ENCODE measurements around the gene NFE2. TPM values are rescaled to one million over a fixed set of nuclear protein-coding genes. Genes with fewer than 3 reads are reported as not detected.

The NFE2 gene
- under 1 TPM; 0.26 to 0.40 (median 0.27) TPM for total RNA-seq

DNA sequence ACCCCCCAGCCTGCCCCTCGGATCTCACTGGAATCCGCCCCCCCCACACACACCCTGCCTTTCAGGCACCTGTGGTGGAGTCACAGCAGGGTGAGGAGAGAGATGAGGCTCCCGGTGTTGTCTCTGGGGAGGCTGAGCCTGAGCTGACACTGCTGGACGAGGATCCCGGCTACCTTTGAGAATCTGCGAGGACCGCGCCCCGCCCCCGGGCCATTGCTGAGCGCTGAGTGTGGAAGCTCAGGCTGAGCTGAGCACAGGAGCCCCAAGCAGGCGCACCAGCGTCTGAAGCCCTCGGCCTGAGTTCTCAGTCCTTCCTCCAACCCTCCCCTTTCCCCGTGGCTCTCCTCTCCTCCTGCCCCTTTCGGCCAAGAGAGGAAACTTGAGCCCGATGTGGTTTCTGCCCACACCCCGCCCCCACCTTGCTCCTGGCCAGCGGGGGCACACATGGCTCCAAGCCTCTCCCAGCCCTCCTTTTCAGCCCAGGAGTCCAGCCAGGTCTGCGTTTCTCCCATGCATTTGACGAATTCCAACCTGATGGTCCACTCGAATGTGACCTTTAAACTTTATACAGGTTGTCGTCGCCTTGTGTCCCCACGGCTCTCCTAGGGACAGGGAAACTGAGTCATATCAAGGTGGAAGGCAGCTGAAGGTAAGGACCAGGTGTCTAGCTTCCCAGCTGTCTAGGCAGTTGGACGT is at the start of gene NFE2:
Gene NFE2 (minus strand): TSS at position 284 of the 696 bp plus-strand sequence. CDS start 5,767 bp downstream, outside the sequence.
- DNase-seq (no peak), ATAC-seq (peak; percentile 67 to 73)
- Mint-ChIP-seq H3K27me3 (ENCODE audit: low read depth) (peaks cover 58% of the 10 kb centered on the region), H3K36me3 (ENCODE audit: insufficient read depth) (no peaks in the 10 kb centered on the region), H3K4me3 (peak within 1 kb of the TSS; percentile 26), H3K4me1 (ENCODE audit: low read depth) (peaks cover 19% of the 10 kb centered on the region), H3K9me3 (no peaks in the 10 kb centered on the region)

DNA sequence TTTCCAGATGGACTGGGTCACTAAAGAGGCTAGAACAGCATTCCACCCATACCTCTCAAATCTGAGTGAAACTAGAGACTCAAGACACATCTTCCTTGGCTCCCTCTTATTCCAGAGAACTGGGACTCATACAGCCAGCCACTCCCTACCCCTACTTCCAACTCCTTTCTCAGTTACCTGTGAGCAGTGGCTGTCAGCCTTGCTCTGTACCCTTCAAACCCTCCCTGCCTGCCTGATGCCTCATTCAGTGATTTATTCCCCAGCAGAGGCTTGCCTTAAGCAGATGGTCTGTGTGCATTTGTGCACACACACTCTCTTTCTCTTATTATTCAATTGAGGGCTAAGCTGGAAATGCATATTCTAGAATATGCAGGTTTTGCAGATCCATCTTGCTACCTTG is 48.9 kb upstream of the NFE2 start:
- Mint-ChIP-seq H3K4me3 (no peak overlapping the region), H3K27me3 (ENCODE audit: low read depth) (no peaks in the 10 kb centered on the region), H3K36me3 (ENCODE audit: insufficient read depth) (peaks cover 54% of the 10 kb centered on the region), H3K9me3 (no peaks in the 10 kb centered on the region), H3K4me1 (ENCODE audit: low read depth) (peaks cover 18% of the 10 kb centered on the region)
- ATAC-seq (no peak), DNase-seq (no peak)

DNA sequence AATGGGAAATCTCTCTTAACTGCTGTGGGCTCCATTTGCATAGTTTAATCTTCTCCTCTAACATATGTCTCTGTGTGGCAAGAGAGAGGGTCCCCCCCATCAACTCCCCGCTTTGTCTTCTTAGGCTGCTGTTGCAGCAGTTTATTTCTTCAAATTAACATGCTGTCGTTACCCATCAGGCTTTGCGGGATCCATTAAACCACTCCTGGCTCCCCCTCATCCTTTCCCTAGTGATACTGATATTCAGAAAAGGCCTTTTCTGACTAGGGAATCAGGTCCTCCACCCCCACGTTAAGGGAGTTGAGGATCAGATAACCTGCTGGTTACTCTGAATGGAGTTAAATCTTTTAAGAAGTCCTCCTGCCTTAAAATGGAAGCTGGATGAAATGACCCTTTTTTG is 48.2 kb upstream of the NFE2 start:
- H3K4me3 Mint-ChIP-seq: no peak overlapping the region
- no peak for ATAC-seq
- H3K27me3 Mint-ChIP-seq (ENCODE audit: low read depth): no peaks in the 10 kb centered on the region
- peaks cover 18% of the 10 kb centered on the region for H3K4me1 Mint-ChIP-seq (ENCODE audit: low read depth)
- H3K9me3 Mint-ChIP-seq: no peaks in the 10 kb centered on the region
- DNase-seq: no peak
- peaks cover 54% of the 10 kb centered on the region for H3K36me3 Mint-ChIP-seq (ENCODE audit: insufficient read depth)

DNA sequence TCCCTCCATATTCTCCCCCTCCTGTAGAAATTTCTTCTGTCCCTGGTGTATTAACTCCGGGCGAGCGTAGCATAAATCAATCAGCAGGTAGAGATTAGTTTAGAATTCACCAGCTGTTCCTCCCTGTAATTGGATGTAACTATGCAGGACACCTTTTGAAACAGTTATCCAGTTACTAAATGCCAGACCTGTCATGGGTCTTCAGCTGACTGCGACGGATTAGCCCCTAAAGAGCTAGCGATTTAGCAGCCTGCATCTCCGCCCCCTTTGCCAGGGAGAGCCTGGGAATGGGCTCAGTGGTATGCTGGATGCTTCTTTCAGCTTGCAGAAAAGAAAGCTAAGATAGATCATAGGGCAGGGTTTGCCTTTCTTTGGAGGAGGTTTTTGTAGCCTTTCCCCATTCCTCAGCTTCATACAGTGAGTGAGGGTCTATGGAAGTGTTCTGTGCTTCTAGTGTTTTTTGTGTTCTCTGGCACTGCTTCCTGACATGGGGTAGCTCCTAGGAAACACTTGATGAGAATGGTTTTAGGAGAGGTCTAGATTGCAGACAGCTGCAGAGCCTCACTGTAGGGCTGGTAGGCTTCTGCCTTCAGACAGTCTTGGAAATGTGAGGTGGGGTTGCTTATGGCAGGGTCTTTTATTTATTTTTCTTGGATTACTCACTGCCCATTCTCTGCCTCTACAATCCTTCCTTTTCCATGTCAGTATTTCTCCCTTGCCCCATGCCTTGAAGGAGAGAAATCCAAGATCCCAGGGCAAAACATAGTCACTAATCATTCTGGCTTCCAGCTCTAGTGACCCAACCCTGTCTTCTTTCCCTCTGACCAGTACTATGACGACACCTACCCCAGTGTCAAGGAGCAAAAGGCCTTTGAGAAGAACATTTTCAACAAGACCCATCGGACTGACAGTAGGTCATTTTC is 40.8 kb upstream of the NFE2 start:
- H3K36me3 Mint-ChIP-seq (ENCODE audit: insufficient read depth): peaks cover 37% of the 10 kb centered on the region
- no peak for ATAC-seq
- H3K4me3 Mint-ChIP-seq: no peak overlapping the region
- H3K4me1 Mint-ChIP-seq (ENCODE audit: low read depth): peaks cover 4% of the 10 kb centered on the region
- no peak for DNase-seq
- no peaks in the 10 kb centered on the region for H3K9me3 Mint-ChIP-seq
- H3K27me3 Mint-ChIP-seq (ENCODE audit: low read depth): no peaks in the 10 kb centered on the region

DNA sequence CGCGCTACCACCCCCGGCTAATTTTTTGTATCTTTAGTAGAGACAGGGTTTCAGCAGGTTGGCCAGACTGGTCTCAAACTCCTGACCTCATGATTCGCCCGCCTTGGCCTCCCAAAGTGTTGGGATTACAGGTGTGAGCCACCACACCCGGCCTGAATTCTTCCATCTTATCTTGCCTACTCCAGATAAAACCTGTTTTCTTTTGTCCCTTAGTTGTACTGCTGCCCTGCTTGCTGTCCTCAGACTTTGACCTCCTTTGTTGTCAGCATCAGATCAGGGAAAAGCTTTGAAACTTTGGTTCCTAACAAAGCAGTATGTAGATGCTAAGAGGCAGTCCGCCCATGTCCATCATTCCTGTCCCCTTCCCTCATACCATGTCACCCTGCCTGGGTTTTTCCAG is 40.0 kb upstream of the NFE2 start:
- peaks cover 8% of the 10 kb centered on the region for H3K4me1 Mint-ChIP-seq (ENCODE audit: low read depth)
- no peaks in the 10 kb centered on the region for H3K9me3 Mint-ChIP-seq
- no peaks in the 10 kb centered on the region for H3K27me3 Mint-ChIP-seq (ENCODE audit: low read depth)
- ATAC-seq: no peak
- DNase-seq: no peak
- no peak overlapping the region for H3K4me3 Mint-ChIP-seq
- H3K36me3 Mint-ChIP-seq (ENCODE audit: insufficient read depth): peaks cover 34% of the 10 kb centered on the region

DNA sequence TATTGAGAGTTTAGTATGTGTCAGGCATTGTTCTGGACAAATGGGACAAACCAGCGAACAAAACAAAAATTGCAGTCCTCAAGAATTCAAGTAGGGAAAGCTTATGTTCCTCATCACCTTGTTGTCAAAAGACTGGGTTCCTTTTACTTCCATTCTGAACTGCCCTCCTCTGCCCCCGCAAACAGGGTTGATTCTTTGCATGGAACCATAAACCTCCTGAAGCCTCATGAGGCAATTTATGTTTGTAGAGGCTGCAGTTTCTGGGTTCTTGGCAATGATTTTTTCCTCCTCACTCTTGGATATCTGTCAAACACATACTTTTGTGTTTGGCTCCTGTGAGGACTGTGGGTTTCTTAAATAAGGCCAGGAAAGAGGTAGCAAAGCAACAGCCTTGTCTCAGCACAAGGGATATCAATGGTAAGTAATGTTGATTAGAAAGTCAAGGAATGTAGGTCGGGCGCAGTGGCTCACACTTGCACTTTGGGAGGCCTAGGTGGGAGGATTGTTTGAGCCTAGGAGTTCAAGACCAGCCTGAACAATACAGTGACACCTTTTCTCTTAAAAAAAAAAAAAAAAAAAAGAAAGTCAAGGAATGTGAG is 38.0 kb upstream of the NFE2 start:
- H3K9me3 Mint-ChIP-seq: no peaks in the 10 kb centered on the region
- no peak overlapping the region for H3K4me3 Mint-ChIP-seq
- DNase-seq (no peak), ATAC-seq (no peak)
- H3K4me1 Mint-ChIP-seq (ENCODE audit: low read depth): peaks cover 8% of the 10 kb centered on the region
- H3K36me3 Mint-ChIP-seq (ENCODE audit: insufficient read depth): peaks cover 26% of the 10 kb centered on the region
- no peaks in the 10 kb centered on the region for H3K27me3 Mint-ChIP-seq (ENCODE audit: low read depth)

DNA sequence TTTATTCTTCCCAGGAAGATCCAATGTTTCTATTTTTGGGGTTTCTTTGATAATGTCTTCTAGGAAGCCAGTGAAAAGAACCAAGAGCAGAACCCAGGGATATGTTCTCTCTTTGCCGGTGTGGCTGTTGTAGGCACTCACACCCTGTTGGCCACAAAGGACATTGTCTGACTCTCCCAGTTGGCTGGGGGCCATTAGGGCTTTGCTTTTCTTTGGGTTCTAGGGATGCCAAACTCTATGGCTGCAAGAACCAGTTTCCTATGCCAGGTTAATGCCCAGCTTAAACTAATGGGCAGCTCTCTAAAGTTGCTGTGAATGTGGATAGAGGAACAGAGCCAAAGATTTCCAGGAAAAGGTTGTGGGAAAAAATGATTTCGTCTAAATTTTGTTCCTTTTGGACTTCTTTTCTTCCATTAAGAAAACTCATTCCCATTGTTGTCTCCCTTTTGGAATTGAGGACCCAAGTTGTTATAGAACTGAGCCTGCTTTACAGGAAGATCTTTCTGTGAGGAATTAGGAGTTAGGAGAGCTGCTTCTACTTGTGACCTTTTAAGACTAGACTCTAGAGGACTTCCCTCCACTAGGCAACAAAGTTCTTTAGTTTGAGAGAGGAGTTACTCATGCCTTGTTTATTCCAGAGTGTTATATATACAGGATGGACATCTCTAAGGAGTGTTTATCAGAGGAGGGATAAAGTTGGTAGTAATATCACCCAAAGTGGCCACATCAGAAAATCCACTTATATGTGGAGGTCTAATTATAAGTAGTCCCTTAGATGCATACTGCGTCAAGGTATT is 37.2 kb upstream of the NFE2 start:
- Mint-ChIP-seq H3K36me3 (ENCODE audit: insufficient read depth) (peaks cover 21% of the 10 kb centered on the region), H3K4me1 (ENCODE audit: low read depth) (peaks cover 15% of the 10 kb centered on the region), H3K4me3 (no peak overlapping the region), H3K27me3 (ENCODE audit: low read depth) (no peaks in the 10 kb centered on the region), H3K9me3 (no peaks in the 10 kb centered on the region)
- no peak for DNase-seq
- ATAC-seq: no peak

DNA sequence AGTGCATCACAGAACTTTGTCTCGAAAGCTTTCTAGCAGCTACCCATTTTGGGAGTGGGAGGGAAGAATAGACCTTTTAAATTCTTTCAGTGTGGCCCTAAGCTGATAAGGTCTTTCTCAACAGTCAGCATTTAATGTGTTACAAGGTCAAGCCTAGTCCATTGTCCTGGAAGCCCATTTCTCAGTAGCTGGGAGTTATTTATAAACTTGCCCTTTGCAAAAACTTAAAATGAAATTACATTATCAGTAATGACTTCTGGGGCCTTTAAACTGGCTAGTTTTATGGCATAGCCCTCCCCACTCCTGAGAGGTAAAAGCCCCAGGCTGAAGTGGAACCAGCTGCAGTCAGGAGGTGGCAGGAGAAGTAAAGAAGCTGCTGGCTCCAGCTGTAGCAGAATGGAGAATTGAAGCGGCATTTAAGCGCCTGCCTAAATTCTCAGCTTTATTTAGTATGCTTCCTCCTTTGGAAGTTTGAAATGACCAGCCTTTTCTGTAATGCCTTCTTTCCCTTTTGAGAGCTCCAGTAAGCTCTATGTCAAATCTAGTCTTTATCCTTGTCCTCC is 36.5 kb upstream of the NFE2 start:
- Mint-ChIP-seq H3K4me3 (no peak overlapping the region), H3K27me3 (ENCODE audit: low read depth) (no peaks in the 10 kb centered on the region), H3K4me1 (ENCODE audit: low read depth) (peaks cover 15% of the 10 kb centered on the region), H3K36me3 (ENCODE audit: insufficient read depth) (peaks cover 17% of the 10 kb centered on the region), H3K9me3 (no peaks in the 10 kb centered on the region)
- ATAC-seq (no peak), DNase-seq (no peak)

DNA sequence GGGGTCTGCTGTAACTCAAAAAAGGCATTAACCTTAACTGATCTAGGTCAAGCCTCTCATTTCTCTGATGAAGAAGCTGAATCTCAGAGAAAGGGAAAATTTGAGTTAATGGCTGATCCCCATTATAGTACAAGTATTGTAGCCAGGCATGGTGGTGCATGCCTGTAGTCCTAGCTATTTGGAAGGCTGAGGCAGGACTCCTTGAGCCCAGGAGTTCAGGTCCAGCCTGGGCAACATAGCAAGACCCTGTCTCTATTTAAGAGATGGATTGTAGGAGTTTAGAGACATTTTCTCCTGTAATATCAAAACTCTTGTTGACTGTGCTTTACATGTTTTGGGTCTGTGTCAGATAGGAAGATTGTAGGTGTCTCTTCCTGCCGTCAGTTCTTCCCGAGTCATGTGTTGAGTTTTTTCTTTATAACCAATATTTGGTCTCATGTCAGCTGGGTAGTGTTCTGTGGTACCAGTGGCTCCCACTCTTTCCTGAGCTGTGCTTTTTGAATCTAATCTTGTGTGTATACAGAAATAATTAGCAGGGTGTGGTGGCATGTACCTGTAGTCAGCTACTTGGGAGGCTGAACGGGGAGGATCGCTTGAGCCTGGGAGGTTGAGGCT is 32.7 kb upstream of the NFE2 start:
- peaks cover 4% of the 10 kb centered on the region for H3K36me3 Mint-ChIP-seq (ENCODE audit: insufficient read depth)
- H3K4me3 Mint-ChIP-seq: no peak overlapping the region
- peaks cover 42% of the 10 kb centered on the region for H3K4me1 Mint-ChIP-seq (ENCODE audit: low read depth)
- H3K27me3 Mint-ChIP-seq (ENCODE audit: low read depth): no peaks in the 10 kb centered on the region
- ATAC-seq: no peak
- no peak for DNase-seq
- H3K9me3 Mint-ChIP-seq: no peaks in the 10 kb centered on the region

DNA sequence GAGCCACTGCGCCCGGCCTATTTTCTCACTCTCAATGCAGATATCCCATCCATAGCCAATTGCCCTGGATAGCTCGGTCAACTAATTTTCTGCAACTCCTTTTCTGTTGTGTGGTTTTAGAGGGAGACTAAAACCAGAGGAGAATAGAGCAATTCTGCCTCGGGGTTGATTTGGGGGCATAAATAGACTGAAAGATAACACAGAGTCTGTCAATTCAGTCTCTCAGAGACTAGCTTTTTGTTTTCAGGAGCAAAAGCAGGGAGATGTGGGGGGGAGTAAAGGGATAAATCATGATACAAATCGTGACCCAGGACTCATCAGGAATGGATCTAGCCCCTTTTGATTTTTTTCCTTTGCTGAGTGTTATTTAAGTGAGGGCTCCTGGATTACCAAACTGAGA is 30.6 kb upstream of the NFE2 start:
- no peak overlapping the region for H3K4me3 Mint-ChIP-seq
- ATAC-seq (no peak), DNase-seq (no peak)
- H3K4me1 Mint-ChIP-seq (ENCODE audit: low read depth): peaks cover 49% of the 10 kb centered on the region
- H3K9me3 Mint-ChIP-seq: no peaks in the 10 kb centered on the region
- H3K36me3 Mint-ChIP-seq (ENCODE audit: insufficient read depth): peaks cover 5% of the 10 kb centered on the region
- no peaks in the 10 kb centered on the region for H3K27me3 Mint-ChIP-seq (ENCODE audit: low read depth)

DNA sequence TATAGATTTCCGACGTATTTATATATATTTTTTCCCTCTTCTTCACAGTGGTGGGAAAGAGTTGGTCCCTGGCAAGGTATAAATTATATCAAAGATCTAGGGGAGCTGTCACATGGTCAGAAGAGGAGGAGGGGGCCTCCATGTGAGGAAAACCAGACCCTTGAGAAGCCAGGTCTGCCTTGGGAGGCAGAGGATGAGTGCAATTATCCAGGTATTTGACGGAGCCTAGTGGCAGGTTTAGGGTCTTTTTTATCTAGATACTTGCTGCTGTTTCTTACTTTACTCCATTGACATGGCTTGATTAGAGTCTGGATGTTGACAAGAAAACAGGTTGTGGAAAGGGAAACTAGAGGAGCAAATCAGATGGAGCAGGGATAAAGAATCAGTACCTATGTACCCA is 29.6 kb upstream of the NFE2 start:
- Mint-ChIP-seq H3K9me3 (no peaks in the 10 kb centered on the region), H3K36me3 (ENCODE audit: insufficient read depth) (peaks cover 5% of the 10 kb centered on the region), H3K4me3 (no peak overlapping the region), H3K4me1 (ENCODE audit: low read depth) (peaks cover 53% of the 10 kb centered on the region), H3K27me3 (ENCODE audit: low read depth) (no peaks in the 10 kb centered on the region)
- DNase-seq (no peak), ATAC-seq (no peak)

DNA sequence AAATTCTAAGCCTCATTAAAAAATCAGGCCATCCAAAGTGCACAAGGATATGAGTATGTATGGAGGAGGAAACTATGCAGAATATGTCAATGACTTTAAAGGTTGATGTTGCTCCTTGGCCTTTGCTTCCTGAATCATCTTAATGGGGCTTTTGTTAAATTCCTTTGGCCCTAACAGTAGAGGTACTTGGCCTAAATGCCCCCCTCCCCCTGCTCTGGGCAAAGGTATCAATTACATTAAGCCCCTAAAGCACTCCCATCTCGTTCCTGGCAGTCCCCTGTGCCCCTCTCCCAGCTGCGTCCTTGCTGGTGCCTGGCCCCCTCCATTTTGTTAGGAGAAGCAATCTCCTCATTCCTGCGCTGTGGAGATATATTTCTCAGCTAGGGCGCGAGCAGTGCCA is 28.9 kb upstream of the NFE2 start:
- H3K36me3 Mint-ChIP-seq (ENCODE audit: insufficient read depth): peaks cover 9% of the 10 kb centered on the region
- H3K9me3 Mint-ChIP-seq: no peaks in the 10 kb centered on the region
- H3K4me1 Mint-ChIP-seq (ENCODE audit: low read depth): peaks cover 59% of the 10 kb centered on the region
- no peak overlapping the region for H3K4me3 Mint-ChIP-seq
- H3K27me3 Mint-ChIP-seq (ENCODE audit: low read depth): no peaks in the 10 kb centered on the region
- ATAC-seq: no peak
- DNase-seq: no peak

DNA sequence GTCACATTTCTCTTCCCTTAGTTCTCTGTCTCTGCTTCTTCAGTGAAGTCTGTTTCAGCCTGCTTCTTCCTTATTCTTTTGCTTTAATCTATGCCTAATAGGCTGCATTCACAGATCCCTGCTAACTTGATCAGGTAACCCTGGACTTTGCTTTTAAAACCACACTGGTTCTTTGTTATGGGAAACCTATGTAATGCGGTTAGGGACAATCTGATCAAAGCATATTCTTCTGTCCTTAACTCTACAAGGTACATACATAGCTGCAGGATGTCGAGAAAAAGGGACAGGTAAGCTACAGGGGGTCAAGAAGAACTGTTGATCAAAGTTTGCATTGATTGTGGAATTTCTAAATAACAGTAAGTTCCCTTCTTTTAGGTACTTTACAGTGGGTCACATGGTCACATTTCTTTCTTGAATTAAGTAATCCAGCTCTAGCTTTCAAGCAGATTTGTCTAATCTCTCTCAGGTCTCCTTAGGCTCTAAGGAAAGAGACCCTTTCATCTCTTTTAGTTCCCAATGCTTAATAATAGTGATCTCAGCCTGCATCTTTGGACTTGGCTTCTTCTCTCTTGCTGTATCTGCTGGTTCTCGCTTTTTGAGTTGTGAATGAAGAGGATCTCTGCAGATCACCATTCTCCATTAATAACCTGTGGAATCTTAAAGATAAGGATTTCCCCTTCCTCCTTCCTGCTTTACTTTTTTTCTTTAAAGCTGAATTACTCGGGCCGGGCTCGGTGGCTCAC is 28.0 kb upstream of the NFE2 start:
- DNase-seq (no peak), ATAC-seq (no peak)
- Mint-ChIP-seq H3K4me3 (no peak overlapping the region), H3K36me3 (ENCODE audit: insufficient read depth) (peaks cover 9% of the 10 kb centered on the region), H3K27me3 (ENCODE audit: low read depth) (no peaks in the 10 kb centered on the region), H3K4me1 (ENCODE audit: low read depth) (peaks cover 62% of the 10 kb centered on the region), H3K9me3 (no peaks in the 10 kb centered on the region)
